ENCODE measurements around the gene NMT1. TPM values are rescaled to one million over a fixed set of nuclear protein-coding genes. Genes with fewer than 3 reads are reported as not detected.

The NMT1 gene
- total RNA-seq, 1 donor, result 77.6 TPM

DNA sequence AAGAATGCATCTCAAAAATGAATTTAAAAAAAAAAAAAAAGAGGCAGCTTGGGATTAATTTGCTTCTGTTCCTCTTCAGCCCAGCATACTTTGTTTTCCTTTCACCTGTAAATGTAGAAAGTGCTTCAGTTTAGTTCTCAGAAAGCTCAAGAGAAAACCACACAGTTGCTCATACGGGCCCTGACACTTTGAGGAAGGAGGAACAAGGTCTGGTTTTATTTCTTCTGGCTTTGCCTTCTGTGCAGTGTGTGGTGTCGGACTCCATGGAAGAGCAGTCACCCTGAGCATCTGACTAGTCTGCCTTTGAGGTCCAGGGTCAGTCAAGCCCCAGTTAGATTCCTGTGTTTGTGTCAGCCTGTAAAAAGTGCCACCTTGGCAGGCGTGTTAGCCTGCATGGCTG, 27.6 kb downstream of the NMT1 start:
- H3K4me3 ChIP-seq (ENCODE audit: low read depth, low read length), result no peak overlapping the region
- DNase-seq (ENCODE audit: low read depth), result no peak
- TF ChIP-seq CTCF (IDR thresholded peaks at IDR 0.05; ENCODE audit: insufficient read depth, low read length), result no peak

DNA sequence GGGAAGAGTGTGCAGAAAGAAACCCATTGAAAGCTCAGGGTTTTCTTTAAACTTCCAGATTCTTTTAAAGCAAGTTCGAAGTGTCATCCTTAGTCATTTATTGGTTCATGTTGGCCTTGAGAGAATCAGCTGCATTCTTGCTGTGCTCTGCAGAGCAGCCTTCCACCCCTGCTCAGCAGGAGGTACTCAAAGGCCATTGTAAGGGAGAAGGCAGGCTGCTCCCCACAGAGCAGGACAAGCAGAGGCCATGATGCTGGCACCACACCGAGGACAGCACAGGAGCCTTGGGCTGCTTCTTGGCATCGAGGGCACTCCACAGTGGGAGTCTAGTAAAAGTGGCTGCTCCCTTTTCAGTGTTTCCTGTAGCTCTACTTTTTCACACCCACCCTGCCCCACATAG, 29.6 kb downstream of the NMT1 start:
- no peak for DNase-seq (ENCODE audit: low read depth)

DNA sequence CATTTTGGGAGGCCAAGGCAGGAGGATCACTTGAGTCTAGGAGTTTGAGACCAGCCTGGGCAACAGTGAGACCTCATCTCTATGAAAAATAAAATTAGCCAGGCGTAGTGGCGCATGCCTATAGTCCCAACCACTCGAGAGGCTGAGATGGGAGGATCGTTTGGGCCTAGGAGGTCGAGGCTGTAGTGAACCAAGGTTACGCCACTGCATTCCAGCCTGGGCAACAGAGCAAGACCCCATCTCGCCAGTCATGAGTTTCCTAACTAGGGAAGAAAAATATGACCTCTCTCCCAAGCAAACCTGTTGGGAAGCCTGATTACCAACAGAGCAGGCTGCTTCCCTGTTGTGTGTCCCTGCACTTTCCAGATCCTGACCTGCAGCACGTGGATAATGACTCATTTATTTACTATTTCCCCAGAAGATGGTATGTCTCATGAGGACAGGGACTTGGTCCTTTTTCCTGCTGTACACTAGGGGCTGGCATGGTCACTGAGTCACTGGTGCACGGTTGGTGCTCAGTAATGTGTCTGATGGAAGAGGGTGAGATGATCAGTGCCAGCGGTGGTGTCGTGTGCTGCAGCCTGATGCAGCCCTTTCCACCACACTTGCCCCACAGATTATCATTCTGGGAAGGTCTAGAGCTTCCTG, 30.8 kb downstream of the NMT1 start:
- DNase-seq (ENCODE audit: low read depth), result no peak
- no peak overlapping the region for H3K4me3 ChIP-seq (ENCODE audit: low read depth, low read length)
- TF ChIP-seq CTCF (IDR thresholded peaks at IDR 0.05; ENCODE audit: insufficient read depth, low read length), result no peak

More for the DNA sequence above, 29.6 kb downstream of the NMT1 start:
- TF ChIP-seq CTCF (IDR thresholded peaks at IDR 0.05; ENCODE audit: insufficient read depth, low read length), result no peak
- no peak overlapping the region for H3K4me3 ChIP-seq (ENCODE audit: low read depth, low read length)

DNA sequence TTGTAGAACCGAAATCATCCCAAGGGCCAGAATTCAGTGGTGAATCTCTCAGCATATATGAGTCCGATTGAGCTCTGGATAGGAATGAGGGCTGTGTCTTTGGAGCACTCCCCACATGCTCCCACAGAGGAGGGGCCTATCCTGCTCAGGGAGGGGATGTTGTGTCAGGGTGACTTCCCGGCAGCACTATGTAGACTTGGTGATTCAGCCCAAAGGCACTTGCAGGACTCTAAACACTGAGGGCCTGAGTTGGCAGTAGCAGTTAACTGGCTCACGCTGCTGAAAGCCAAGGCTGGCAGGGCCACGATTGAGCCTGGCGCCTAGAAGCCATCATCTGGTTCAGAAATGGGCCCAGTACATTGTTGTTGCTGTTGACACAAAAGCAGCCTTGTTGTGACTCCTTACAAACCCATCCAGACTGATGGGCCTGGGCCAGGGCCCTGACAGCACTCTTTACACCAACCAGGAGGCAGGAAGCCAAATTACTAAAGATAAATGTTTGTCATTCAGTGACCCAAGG, 31.9 kb downstream of the NMT1 start:
- H3K4me3 ChIP-seq (ENCODE audit: low read depth, low read length), result no peak overlapping the region
- TF ChIP-seq CTCF (IDR thresholded peaks at IDR 0.05; ENCODE audit: insufficient read depth, low read length), result no peak
- peak; percentile 99 for DNase-seq (ENCODE audit: low read depth)

DNA sequence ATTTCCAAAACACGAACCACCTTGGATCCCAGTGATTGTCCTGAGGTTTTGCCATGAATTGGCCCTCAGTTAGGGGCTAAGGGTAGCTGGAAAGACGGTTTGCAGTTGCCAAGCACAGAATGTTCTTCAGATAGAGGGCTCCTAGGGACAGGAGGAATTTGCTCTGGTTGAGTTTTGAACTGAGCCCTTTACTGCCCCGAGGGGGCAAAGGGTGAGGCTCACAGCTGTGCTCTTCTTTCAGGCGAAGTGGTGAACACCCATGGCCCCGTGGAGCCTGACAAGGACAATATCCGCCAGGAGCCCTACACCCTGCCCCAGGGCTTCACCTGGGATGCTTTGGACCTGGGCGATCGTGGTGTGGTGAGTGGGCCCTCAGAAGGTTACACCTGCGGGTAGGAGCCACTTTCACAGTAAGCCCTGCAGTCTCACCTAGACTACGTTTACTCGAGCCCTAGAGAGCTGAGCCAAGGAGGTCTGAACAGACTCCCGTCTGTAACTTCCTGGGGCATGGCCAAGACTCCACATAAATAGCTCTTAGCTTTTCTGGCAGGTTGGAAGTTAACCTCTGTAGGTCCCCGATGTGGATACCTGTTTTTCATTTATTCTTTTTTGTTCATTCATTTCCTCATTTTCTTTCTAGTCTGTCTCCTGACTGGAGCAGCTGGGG, 32.5 kb downstream of the NMT1 start:
- DNase-seq (ENCODE audit: low read depth), result peak; percentile 40
- H3K4me3 ChIP-seq (ENCODE audit: low read depth, low read length), result no peak overlapping the region
- TF ChIP-seq CTCF (IDR thresholded peaks at IDR 0.05; ENCODE audit: insufficient read depth, low read length), result no peak

DNA sequence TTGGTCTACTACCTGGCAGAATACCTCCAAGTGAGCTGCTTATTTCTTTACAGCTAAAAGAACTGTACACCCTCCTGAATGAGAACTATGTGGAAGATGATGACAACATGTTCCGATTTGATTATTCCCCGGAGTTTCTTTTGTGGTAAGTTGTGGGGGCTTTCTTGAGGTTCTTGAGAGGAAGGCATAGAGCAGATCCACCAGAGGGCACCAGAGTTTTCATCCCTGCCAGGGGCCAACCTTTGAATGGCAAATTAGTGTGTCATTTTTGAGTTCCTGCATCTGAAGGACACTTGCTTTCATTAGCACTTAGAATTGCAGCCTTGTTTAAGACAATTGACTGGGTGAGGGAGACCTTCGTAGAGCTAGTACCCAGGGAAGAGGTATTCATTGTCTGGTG, 35.0 kb downstream of the NMT1 start:
- no peak overlapping the region for H3K4me3 ChIP-seq (ENCODE audit: low read depth, low read length)
- TF ChIP-seq CTCF (IDR thresholded peaks at IDR 0.05; ENCODE audit: insufficient read depth, low read length), result peak; percentile 59
- DNase-seq (ENCODE audit: low read depth), result peak; percentile 48
